ENCODE data around the gene SPSB4.

SPSB4 gene

DNA sequence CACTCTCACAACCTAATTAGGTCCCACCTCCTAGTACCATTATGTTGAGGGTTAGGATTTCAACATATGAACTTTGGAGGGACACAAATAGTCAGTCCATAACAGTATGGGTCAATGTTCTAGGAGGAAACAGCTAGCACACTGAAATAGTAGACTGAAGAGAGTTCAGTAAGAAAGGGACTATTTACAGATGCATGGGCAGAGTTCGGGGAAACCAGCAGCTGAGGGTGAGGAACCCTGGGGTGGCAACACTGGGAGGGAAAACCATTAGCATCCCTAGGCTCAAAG is 102.5 kb downstream of the SPSB4 start:
- TF ChIP-seq, protein P1, sequence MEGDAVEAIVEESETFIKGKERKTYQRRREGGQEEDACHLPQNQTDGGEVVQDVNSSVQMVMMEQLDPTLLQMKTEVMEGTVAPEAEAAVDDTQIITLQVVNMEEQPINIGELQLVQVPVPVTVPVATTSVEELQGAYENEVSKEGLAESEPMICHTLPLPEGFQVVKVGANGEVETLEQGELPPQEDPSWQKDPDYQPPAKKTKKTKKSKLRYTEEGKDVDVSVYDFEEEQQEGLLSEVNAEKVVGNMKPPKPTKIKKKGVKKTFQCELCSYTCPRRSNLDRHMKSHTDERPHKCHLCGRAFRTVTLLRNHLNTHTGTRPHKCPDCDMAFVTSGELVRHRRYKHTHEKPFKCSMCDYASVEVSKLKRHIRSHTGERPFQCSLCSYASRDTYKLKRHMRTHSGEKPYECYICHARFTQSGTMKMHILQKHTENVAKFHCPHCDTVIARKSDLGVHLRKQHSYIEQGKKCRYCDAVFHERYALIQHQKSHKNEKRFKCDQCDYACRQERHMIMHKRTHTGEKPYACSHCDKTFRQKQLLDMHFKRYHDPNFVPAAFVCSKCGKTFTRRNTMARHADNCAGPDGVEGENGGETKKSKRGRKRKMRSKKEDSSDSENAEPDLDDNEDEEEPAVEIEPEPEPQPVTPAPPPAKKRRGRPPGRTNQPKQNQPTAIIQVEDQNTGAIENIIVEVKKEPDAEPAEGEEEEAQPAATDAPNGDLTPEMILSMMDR (IDR thresholded peaks at IDR 0.05) = no peak
- Histone ChIP-seq H3K9me3 (no peaks in the 10 kb centered on the region), H3K4me1 (ENCODE audit: control insufficient read depth in 1 of 2, insufficient read depth in 1 of 2, low read depth in 1 of 2, low read length in 1 of 2) (no peaks in the 10 kb centered on the region), H3K4me3 (ENCODE audit: low read depth in 1 of 2, low read length in 1 of 2) (no peak overlapping the region), H3K36me3 (no peaks in the 10 kb centered on the region), H3K27me3 (no peaks in the 10 kb centered on the region), H3K27ac (no peak overlapping the region)

DNA sequence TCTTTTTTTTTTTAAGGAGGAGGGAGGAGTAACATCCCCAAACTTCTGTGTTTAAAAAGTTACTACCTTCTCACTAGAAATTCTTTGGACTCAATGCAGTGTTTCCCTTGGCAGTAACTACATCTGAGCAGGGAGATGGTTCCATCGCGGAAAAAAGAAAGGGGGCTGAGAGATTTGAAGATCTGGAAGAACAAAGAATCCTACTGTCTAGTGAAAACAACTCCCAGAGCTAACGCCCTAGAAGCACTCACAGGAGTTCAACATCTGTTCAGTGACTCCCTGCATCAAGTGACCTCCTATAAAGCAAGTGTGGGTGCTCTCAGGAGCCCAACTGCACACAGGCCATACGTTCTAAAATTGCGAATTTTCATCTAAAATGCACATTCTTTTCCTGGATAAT is 113.7 kb downstream of the SPSB4 start:
- no peaks in the 10 kb centered on the region for H3K27me3 ChIP-seq
- TF ChIP-seq, protein P1 (IDR thresholded peaks at IDR 0.05) = no peak

DNA sequence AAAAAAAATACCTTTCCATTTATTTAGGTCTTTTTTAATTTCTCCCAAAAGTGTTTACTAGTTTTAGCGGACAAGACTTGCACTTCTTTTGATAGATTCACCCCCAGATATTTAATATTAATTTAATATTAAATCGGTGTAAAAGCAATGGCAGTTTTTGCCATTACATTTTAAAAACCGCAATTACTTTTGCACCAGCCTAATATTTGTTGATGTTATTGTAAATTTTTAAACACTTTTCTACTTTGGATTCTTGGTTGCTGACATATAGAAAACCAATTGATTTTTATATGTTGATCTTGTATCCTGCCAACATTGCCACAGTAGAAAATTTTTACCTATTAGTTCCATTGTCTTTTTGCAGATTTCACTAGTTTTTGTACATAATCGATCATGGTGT is 116.5 kb downstream of the SPSB4 start:
- no peak overlapping the region for H3K4me3 ChIP-seq (ENCODE audit: low read depth in 1 of 2, low read length in 1 of 2)
- no peak overlapping the region for H3K27ac ChIP-seq
- H3K36me3 ChIP-seq = no peaks in the 10 kb centered on the region
- TF ChIP-seq, protein P1 (IDR thresholded peaks at IDR 0.05) = no peak
- H3K27me3 ChIP-seq = no peaks in the 10 kb centered on the region
- H3K9me3 ChIP-seq = no peaks in the 10 kb centered on the region
- no peaks in the 10 kb centered on the region for H3K4me1 ChIP-seq (ENCODE audit: control insufficient read depth in 1 of 2, insufficient read depth in 1 of 2, low read depth in 1 of 2, low read length in 1 of 2)

More for the DNA sequence above, 113.7 kb downstream of the SPSB4 start:
- Histone ChIP-seq H3K27ac (no peak overlapping the region), H3K36me3 (no peaks in the 10 kb centered on the region), H3K4me3 (ENCODE audit: low read depth in 1 of 2, low read length in 1 of 2) (no peak overlapping the region), H3K9me3 (no peaks in the 10 kb centered on the region), H3K4me1 (ENCODE audit: control insufficient read depth in 1 of 2, insufficient read depth in 1 of 2, low read depth in 1 of 2, low read length in 1 of 2) (no peaks in the 10 kb centered on the region)

DNA sequence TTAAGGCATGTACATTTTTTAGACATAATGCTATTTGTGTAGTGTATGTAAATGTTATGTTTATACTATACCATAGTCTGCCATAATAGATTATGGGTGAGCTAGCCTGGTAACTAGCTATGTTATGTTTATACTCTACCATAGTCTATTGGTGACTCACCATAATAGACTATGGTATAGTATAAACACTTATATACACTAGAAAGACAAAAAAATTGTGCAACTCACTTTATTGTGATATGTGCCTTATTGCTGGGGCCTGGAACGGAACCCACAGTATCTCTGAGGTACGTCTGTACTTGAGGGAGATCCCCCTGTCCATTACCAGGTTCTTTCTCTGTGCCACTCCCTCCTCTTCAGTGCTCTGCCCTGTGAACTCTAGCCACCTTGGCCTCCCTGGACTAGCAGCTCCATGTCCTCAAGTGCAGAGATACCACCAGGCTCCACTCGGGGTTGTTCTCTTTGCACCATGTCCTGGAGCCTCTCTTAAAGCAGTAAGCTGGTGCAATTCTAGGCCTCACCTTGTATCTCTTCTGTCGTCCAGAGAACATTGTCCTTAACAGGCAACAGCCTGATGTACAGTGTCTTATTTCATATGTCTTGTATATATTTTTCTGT is 119.6 kb downstream of the SPSB4 start:
- Histone ChIP-seq H3K27ac (no peak overlapping the region), H3K36me3 (no peaks in the 10 kb centered on the region), H3K9me3 (no peaks in the 10 kb centered on the region), H3K4me1 (ENCODE audit: control insufficient read depth in 1 of 2, insufficient read depth in 1 of 2, low read depth in 1 of 2, low read length in 1 of 2) (no peaks in the 10 kb centered on the region), H3K4me3 (ENCODE audit: low read depth in 1 of 2, low read length in 1 of 2) (no peak overlapping the region), H3K27me3 (no peaks in the 10 kb centered on the region)
- TF ChIP-seq, protein P1 (IDR thresholded peaks at IDR 0.05) = no peak

DNA sequence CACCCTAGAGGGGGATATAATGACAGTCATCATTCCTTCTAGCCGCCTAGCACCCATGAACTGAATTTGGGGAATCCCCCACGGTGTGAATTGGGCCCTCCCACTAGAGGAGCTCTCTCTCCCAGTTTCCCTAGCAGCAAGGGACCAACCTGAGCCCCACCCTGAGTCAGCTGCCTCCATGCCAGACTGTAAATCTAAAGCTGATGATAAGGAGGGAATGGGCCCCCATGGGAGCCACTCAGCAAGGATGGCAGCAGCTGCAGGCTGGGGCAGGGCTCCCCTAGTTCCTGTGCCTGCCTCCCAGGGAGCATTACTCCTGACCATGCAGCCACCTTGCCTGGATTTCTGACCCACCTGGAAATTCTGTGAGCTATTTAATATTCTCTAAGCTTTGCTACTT is 123.5 kb downstream of the SPSB4 start:
- TF ChIP-seq, protein P1 (IDR thresholded peaks at IDR 0.05) = no peak
- H3K4me3 ChIP-seq (ENCODE audit: low read depth in 1 of 2, low read length in 1 of 2) = no peak overlapping the region
- no peaks in the 10 kb centered on the region for H3K27me3 ChIP-seq
- H3K27ac ChIP-seq = no peak overlapping the region
- no peaks in the 10 kb centered on the region for H3K9me3 ChIP-seq
- no peaks in the 10 kb centered on the region for H3K4me1 ChIP-seq (ENCODE audit: control insufficient read depth in 1 of 2, insufficient read depth in 1 of 2, low read depth in 1 of 2, low read length in 1 of 2)
- no peaks in the 10 kb centered on the region for H3K36me3 ChIP-seq

DNA sequence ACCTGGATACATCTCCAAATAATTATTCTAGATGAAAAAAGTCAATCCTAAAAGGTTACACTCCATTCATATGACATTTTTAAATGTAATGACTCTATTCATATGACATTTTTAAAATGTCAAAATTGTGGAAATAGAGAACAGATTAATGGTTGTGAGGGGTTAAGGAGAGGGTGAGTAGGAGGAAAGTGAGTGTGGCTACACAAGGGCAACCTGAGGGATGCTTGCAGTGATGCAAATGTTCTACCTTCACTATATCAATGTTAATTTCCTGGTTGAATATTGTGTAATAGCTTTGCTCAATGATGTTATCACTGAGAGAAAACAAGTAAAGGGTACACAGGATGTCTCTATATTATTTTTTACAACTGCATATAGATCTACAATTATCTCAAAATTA is 125.6 kb downstream of the SPSB4 start:
- H3K9me3 ChIP-seq = no peaks in the 10 kb centered on the region
- no peaks in the 10 kb centered on the region for H3K27me3 ChIP-seq
- H3K4me3 ChIP-seq (ENCODE audit: low read depth in 1 of 2, low read length in 1 of 2) = no peak overlapping the region
- H3K4me1 ChIP-seq (ENCODE audit: control insufficient read depth in 1 of 2, insufficient read depth in 1 of 2, low read depth in 1 of 2, low read length in 1 of 2) = no peaks in the 10 kb centered on the region
- H3K36me3 ChIP-seq = no peaks in the 10 kb centered on the region
- H3K27ac ChIP-seq = no peak overlapping the region
- TF ChIP-seq, protein P1 (IDR thresholded peaks at IDR 0.05) = no peak

All from neutrophil (primary cell).